Measurements from ENCODE around the gene C17orf100.

C17orf100 gene

GRCh38 chr17:6681671-6682070, 30.1 kb downstream of the C17orf100 start:
- no peak overlapping the region for H3K27ac ChIP-seq (ENCODE audit: low read length)
- H3K27me3 ChIP-seq (ENCODE audit: control insufficient read depth in 1 of 2, insufficient read depth in 2 of 2, low read length in 2 of 2) = peaks cover 20 to 24% of the 10 kb centered on the region in 2 donors
- no peak overlapping the region for H3K4me3 ChIP-seq (ENCODE audit: low read length in 2 of 2)
- H3K36me3 ChIP-seq (ENCODE audit: control insufficient read depth in 2 of 2, insufficient read depth in 2 of 2, low read length in 2 of 2) = no peaks in the 10 kb centered on the region
- no peaks in the 10 kb centered on the region for H3K4me1 ChIP-seq (ENCODE audit: control insufficient read depth, insufficient read depth, low read length)
- no peak overlapping the region for H3K9ac ChIP-seq (ENCODE audit: low read length in 2 of 2)
- H3K9me3 ChIP-seq (ENCODE audit: control insufficient read depth in 2 of 2, low read length in 2 of 2) = no peaks in the 10 kb centered on the region

GRCh38 chr17:6682339-6682738, 30.8 kb downstream of the C17orf100 start:
- Histone ChIP-seq H3K27me3 (ENCODE audit: control insufficient read depth in 1 of 2, insufficient read depth in 2 of 2, low read length in 2 of 2) (peaks cover 15 to 23% of the 10 kb centered on the region in 2 donors), H3K27ac (ENCODE audit: low read length) (no peak overlapping the region), H3K9me3 (ENCODE audit: control insufficient read depth in 2 of 2, low read length in 2 of 2) (no peaks in the 10 kb centered on the region), H3K36me3 (ENCODE audit: control insufficient read depth in 2 of 2, insufficient read depth in 2 of 2, low read length in 2 of 2) (no peaks in the 10 kb centered on the region), H3K4me1 (ENCODE audit: control insufficient read depth, insufficient read depth, low read length) (no peaks in the 10 kb centered on the region), H3K4me3 (ENCODE audit: low read length in 2 of 2) (no peak overlapping the region), H3K9ac (ENCODE audit: low read length in 2 of 2) (no peak overlapping the region)

- Histone ChIP-seq H3K4me3 (ENCODE audit: low read length in 2 of 2) (no peak overlapping the region), H3K4me1 (ENCODE audit: control insufficient read depth, insufficient read depth, low read length) (no peaks in the 10 kb centered on the region), H3K36me3 (ENCODE audit: control insufficient read depth in 2 of 2, insufficient read depth in 2 of 2, low read length in 2 of 2) (no peaks in the 10 kb centered on the region), H3K27me3 (ENCODE audit: control insufficient read depth in 1 of 2, insufficient read depth in 2 of 2, low read length in 2 of 2) (peaks cover 8 to 25% of the 10 kb centered on the region in 2 donors), H3K27ac (ENCODE audit: low read length) (no peak overlapping the region), H3K9me3 (ENCODE audit: control insufficient read depth in 2 of 2, low read length in 2 of 2) (no peaks in the 10 kb centered on the region), H3K9ac (ENCODE audit: low read length in 2 of 2) (no peak overlapping the region)
These were observed 31.6 kb downstream of the C17orf100 start for GRCh38 chr17:6683081-6683684.

- Histone ChIP-seq H3K9ac (ENCODE audit: low read length in 2 of 2) (no peak overlapping the region), H3K27me3 (ENCODE audit: control insufficient read depth in 1 of 2, insufficient read depth in 2 of 2, low read length in 2 of 2) (peaks cover 3 to 22% of the 10 kb centered on the region in 2 donors)
These were observed 32.3 kb downstream of the C17orf100 start for GRCh38 chr17:6683730-6684459.

GRCh38 chr17:6684460-6684783, 32.9 kb downstream of the C17orf100 start:
- no peak overlapping the region for H3K4me3 ChIP-seq (ENCODE audit: low read length in 2 of 2)
- no peak overlapping the region for H3K27ac ChIP-seq (ENCODE audit: low read length)
- H3K36me3 ChIP-seq (ENCODE audit: control insufficient read depth in 2 of 2, insufficient read depth in 2 of 2, low read length in 2 of 2) = no peaks in the 10 kb centered on the region
- no peaks in the 10 kb centered on the region for H3K4me1 ChIP-seq (ENCODE audit: control insufficient read depth, insufficient read depth, low read length)
- peaks cover 3 to 22% of the 10 kb centered on the region in 2 donors for H3K27me3 ChIP-seq (ENCODE audit: control insufficient read depth in 1 of 2, insufficient read depth in 2 of 2, low read length in 2 of 2)
- no peak overlapping the region for H3K9ac ChIP-seq (ENCODE audit: low read length in 2 of 2)
- H3K9me3 ChIP-seq (ENCODE audit: control insufficient read depth in 2 of 2, low read length in 2 of 2) = no peaks in the 10 kb centered on the region

More at GRCh38 chr17:6683730-6684459, 32.3 kb downstream of the C17orf100 start:
- Histone ChIP-seq H3K4me3 (ENCODE audit: low read length in 2 of 2) (no peak overlapping the region), H3K36me3 (ENCODE audit: control insufficient read depth in 2 of 2, insufficient read depth in 2 of 2, low read length in 2 of 2) (no peaks in the 10 kb centered on the region), H3K4me1 (ENCODE audit: control insufficient read depth, insufficient read depth, low read length) (no peaks in the 10 kb centered on the region), H3K9me3 (ENCODE audit: control insufficient read depth in 2 of 2, low read length in 2 of 2) (no peaks in the 10 kb centered on the region), H3K27ac (ENCODE audit: low read length) (no peak overlapping the region)

GRCh38 chr17:6684881-6685767, 33.6 kb downstream of the C17orf100 start:
- no peak overlapping the region for H3K9ac ChIP-seq (ENCODE audit: low read length in 2 of 2)
- H3K4me3 ChIP-seq (ENCODE audit: low read length in 2 of 2) = no peak overlapping the region
- no peak overlapping the region for H3K27ac ChIP-seq (ENCODE audit: low read length)
- no peaks in the 10 kb centered on the region for H3K4me1 ChIP-seq (ENCODE audit: control insufficient read depth, insufficient read depth, low read length)
- H3K9me3 ChIP-seq (ENCODE audit: control insufficient read depth in 2 of 2, low read length in 2 of 2) = no peaks in the 10 kb centered on the region
- H3K36me3 ChIP-seq (ENCODE audit: control insufficient read depth in 2 of 2, insufficient read depth in 2 of 2, low read length in 2 of 2) = no peaks in the 10 kb centered on the region
- H3K27me3 ChIP-seq (ENCODE audit: control insufficient read depth in 1 of 2, insufficient read depth in 2 of 2, low read length in 2 of 2) = peaks cover 3 to 22% of the 10 kb centered on the region in 2 donors

GRCh38 chr17:6686026-6686425, 34.5 kb downstream of the C17orf100 start:
- Histone ChIP-seq H3K36me3 (ENCODE audit: control insufficient read depth in 2 of 2, insufficient read depth in 2 of 2, low read length in 2 of 2) (no peaks in the 10 kb centered on the region), H3K4me3 (ENCODE audit: low read length in 2 of 2) (no peak overlapping the region), H3K9ac (ENCODE audit: low read length in 2 of 2) (no peak overlapping the region), H3K4me1 (ENCODE audit: control insufficient read depth, insufficient read depth, low read length) (no peaks in the 10 kb centered on the region), H3K27me3 (ENCODE audit: control insufficient read depth in 1 of 2, insufficient read depth in 2 of 2, low read length in 2 of 2) (peaks cover 3 to 26% of the 10 kb centered on the region in 2 donors), H3K27ac (ENCODE audit: low read length) (no peak overlapping the region), H3K9me3 (ENCODE audit: control insufficient read depth in 2 of 2, low read length in 2 of 2) (no peaks in the 10 kb centered on the region)

- Histone ChIP-seq H3K36me3 (ENCODE audit: control insufficient read depth in 2 of 2, insufficient read depth in 2 of 2, low read length in 2 of 2) (no peaks in the 10 kb centered on the region), H3K27ac (ENCODE audit: low read length) (no peak overlapping the region), H3K27me3 (ENCODE audit: control insufficient read depth in 1 of 2, insufficient read depth in 2 of 2, low read length in 2 of 2) (peaks cover 3 to 22% of the 10 kb centered on the region in 2 donors), H3K4me1 (ENCODE audit: control insufficient read depth, insufficient read depth, low read length) (no peaks in the 10 kb centered on the region), H3K9ac (ENCODE audit: low read length in 2 of 2) (no peak overlapping the region), H3K4me3 (ENCODE audit: low read length in 2 of 2) (no peak overlapping the region), H3K9me3 (ENCODE audit: control insufficient read depth in 2 of 2, low read length in 2 of 2) (no peaks in the 10 kb centered on the region)
These were observed 37.4 kb downstream of the C17orf100 start for GRCh38 chr17:6688944-6689343.

- peaks cover 3 to 18% of the 10 kb centered on the region in 2 donors for H3K27me3 ChIP-seq (ENCODE audit: control insufficient read depth in 1 of 2, insufficient read depth in 2 of 2, low read length in 2 of 2)
- H3K4me3 ChIP-seq (ENCODE audit: low read length in 2 of 2) = no peak overlapping the region
- no peak overlapping the region for H3K27ac ChIP-seq (ENCODE audit: low read length)
- no peaks in the 10 kb centered on the region for H3K9me3 ChIP-seq (ENCODE audit: control insufficient read depth in 2 of 2, low read length in 2 of 2)
- no peak overlapping the region for H3K9ac ChIP-seq (ENCODE audit: low read length in 2 of 2)
- H3K4me1 ChIP-seq (ENCODE audit: control insufficient read depth, insufficient read depth, low read length) = no peaks in the 10 kb centered on the region
- no peaks in the 10 kb centered on the region for H3K36me3 ChIP-seq (ENCODE audit: control insufficient read depth in 2 of 2, insufficient read depth in 2 of 2, low read length in 2 of 2)
These were observed 39.1 kb downstream of the C17orf100 start for GRCh38 chr17:6690641-6691040.

GRCh38 chr17:6691546-6691945, 40.0 kb downstream of the C17orf100 start:
- peaks cover 0 to 13% of the 10 kb centered on the region in 2 donors for H3K27me3 ChIP-seq (ENCODE audit: control insufficient read depth in 1 of 2, insufficient read depth in 2 of 2, low read length in 2 of 2)
- no peaks in the 10 kb centered on the region for H3K9me3 ChIP-seq (ENCODE audit: control insufficient read depth in 2 of 2, low read length in 2 of 2)

More at GRCh38 chr17:6691546-6691945, 40.0 kb downstream of the C17orf100 start:
- no peaks in the 10 kb centered on the region for H3K36me3 ChIP-seq (ENCODE audit: control insufficient read depth in 2 of 2, insufficient read depth in 2 of 2, low read length in 2 of 2)
- no peak overlapping the region for H3K4me3 ChIP-seq (ENCODE audit: low read length in 2 of 2)
- H3K27ac ChIP-seq (ENCODE audit: low read length) = no peak overlapping the region
- H3K4me1 ChIP-seq (ENCODE audit: control insufficient read depth, insufficient read depth, low read length) = no peaks in the 10 kb centered on the region
- H3K9ac ChIP-seq (ENCODE audit: low read length in 2 of 2) = no peak overlapping the region
